Keratinocyte (primary cell): ENCODE measurements around the gene SLC4A5. TPM values are rescaled to one million over a fixed set of nuclear protein-coding genes. Genes with fewer than 3 reads are reported as not detected.

Experiments
- DNase-seq: peaks from one replicate; pipeline ENCODE4 v3.0.0-alpha.2; 2011; ENCODE audit warnings: low read depth, missing footprints, low spot score
- FAIRE-seq: peaks from 2 replicates; lab custom pipeline; 2011; peaks lifted over from hg19 to GRCh38; lab: Jason Lieb, UNC
- H2AFZ ChIP-seq: 2 replicates; pipeline ENCODE4 v1.6.0; 2012; ENCODE audit warnings: low read length, control low read depth, inconsistent platforms; ENCODE audit not compliant: control insufficient read depth
- H3K27ac ChIP-seq: 2 replicates; pipeline ENCODE4 v1.5.1; 2011; ENCODE audit warnings: low read length; ENCODE audit not compliant: control insufficient read depth, insufficient read depth
- H3K27me3 ChIP-seq: 3 replicates; pipeline ENCODE4 v1.6.0; 2011; ENCODE audit warnings: low read length; ENCODE audit not compliant: control insufficient read depth, insufficient read depth; ENCODE audit errors: extremely low read depth
- H3K36me3 ChIP-seq, 2 experiments: 2 replicates in 1 of 2; 3 replicates in 1 of 2; pipeline ENCODE4 v1.5.1; 2011; ENCODE audit warnings: low read length in 2 of 2, mild to moderate bottlenecking in 1 of 2; ENCODE audit not compliant: control insufficient read depth in 2 of 2, insufficient read depth in 2 of 2; ENCODE audit errors: extremely low read depth in 1 of 2
- H3K4me1 ChIP-seq: 3 replicates; pipeline ENCODE4 v1.5.1; 2011; ENCODE audit warnings: low read length; ENCODE audit not compliant: control insufficient read depth, insufficient read depth; ENCODE audit errors: extremely low read depth
- H3K4me2 ChIP-seq: 3 replicates; pipeline ENCODE4 v1.6.0; 2011; ENCODE audit warnings: low read depth, low read length; ENCODE audit not compliant: control insufficient read depth, insufficient read depth; ENCODE audit errors: extremely low read depth
- H3K4me3 ChIP-seq, 3 experiments: fragments of 200-600 bp in 1 of 3; sonication (generic) in 1 of 3; 2 replicates in 2 of 3; 3 replicates in 1 of 3; pipeline ENCODE4 v1.5.1; 2011 to 2016; ENCODE audit warnings: low read length in 3 of 3, mild to moderate bottlenecking in 3 of 3, control low read depth in 2 of 3, inconsistent platforms in 1 of 3, low read depth in 1 of 3, mixed read lengths in 1 of 3, mixed run types in 1 of 3, moderate library complexity in 1 of 3; ENCODE audit not compliant: control insufficient read depth in 2 of 3, insufficient read depth in 2 of 3; ENCODE audit errors: extremely low read depth in 1 of 3
- H3K79me2 ChIP-seq: 2 replicates; pipeline ENCODE4 v1.6.0; 2012; ENCODE audit warnings: low read length; ENCODE audit not compliant: control insufficient read depth, insufficient read depth
- H3K9ac ChIP-seq: 3 replicates; pipeline ENCODE4 v1.6.0; 2011; ENCODE audit warnings: low read length; ENCODE audit not compliant: control insufficient read depth, insufficient read depth; ENCODE audit errors: extremely low read depth
- H3K9me1 ChIP-seq: 3 replicates; pipeline ENCODE4 v1.6.0; 2011; ENCODE audit warnings: low read length; ENCODE audit not compliant: control insufficient read depth, insufficient read depth; ENCODE audit errors: extremely low read depth
- H3K9me3 ChIP-seq: 2 replicates; pipeline ENCODE4 v1.5.1; 2012; ENCODE audit warnings: low read depth, low read length; ENCODE audit not compliant: control insufficient read depth
- H4K20me1 ChIP-seq: 3 replicates; pipeline ENCODE4 v1.6.0; 2011; ENCODE audit warnings: low read length; ENCODE audit not compliant: control insufficient read depth, insufficient read depth; ENCODE audit errors: extremely low read depth
- CTCF ChIP-seq, 3 experiments: IDR thresholded peaks in 1 of 3; conservative IDR thresholded peaks in 1 of 3; optimal IDR thresholded peaks in 1 of 3; 2 replicates in 2 of 3; 3 replicates in 1 of 3; pipeline versions ENCODE3 to v1.5.1; 2011; ENCODE audit warnings: low read length in 3 of 3, mild to moderate bottlenecking in 3 of 3, moderate library complexity in 2 of 3, control low read depth in 1 of 3, inconsistent platforms in 1 of 3; ENCODE audit not compliant: insufficient read depth in 2 of 3; ENCODE audit errors: extremely low read depth in 1 of 3
- EZH2 ChIP-seq: IDR thresholded peaks from one replicate; pipeline ENCODE4 v1.6.1; 2012; ENCODE audit warnings: inconsistent platforms, mild to moderate bottlenecking, low read length, moderate library complexity
- dilution Hi-C: fragments of 300-500 bp; cut with MboI; formaldehyde crosslinking; loops from one replicate; pipeline ENCODE4 v1.7.0; 2020; ENCODE audit warnings: low sequenced_read_pairs; ENCODE audit not compliant: extremely low pct_ligation_motif_present
- polyA plus RNA-seq, 5 experiments: library from polyadenylated mRNA; depleted of rRNA in 3 of 5; stranded (reverse) in 3 of 5; stranded (forward) in 1 of 5; unstranded in 1 of 5; fragments of >200 nt; gene quantifications; 1 replicate in 1 of 5; 2 replicates in 3 of 5; 3 replicates in 1 of 5; pipeline versions ENCODE4 v1.2.1 to v1.2.3, GENCODE V29; 2011 to 2012; ENCODE audit warnings: missing spikeins in 2 of 5, low read depth in 1 of 5, low replicate concordance in 1 of 5

The SLC4A5 gene
- polyA plus RNA-seq, 1 donor (not counting 4 experiments of a cell fraction or from before 2014, with no cell fraction given) = 0.22 TPM

GRCh38 chr2:74292751-74293150 lies 50.5 kb downstream of the SLC4A5 start:
- dilution Hi-C loops = no loop called here
- Histone ChIP-seq H3K27me3 (peaks cover 4% of the 10 kb centered on the region), H3K9me3 (no peaks in the 10 kb centered on the region), H2AFZ (no peak overlapping the region), H3K9me1 (no peaks in the 10 kb centered on the region), H3K79me2 (no peaks in the 10 kb centered on the region), H3K9ac (no peak overlapping the region), H3K4me3 (no peak overlapping the region), H4K20me1 (no peaks in the 10 kb centered on the region), H3K4me2 (no peak overlapping the region), H3K36me3 (no peaks in the 10 kb centered on the region), H3K4me1 (no peaks in the 10 kb centered on the region), H3K27ac (no peak overlapping the region)
- no peak for DNase-seq
- FAIRE-seq = no peak
- TF ChIP-seq CTCF (optimal IDR thresholded peaks at IDR 0.05 in 1 of 3, IDR thresholded peaks at IDR 0.05 in 1 of 3, conservative IDR thresholded peaks at IDR 0.05 in 1 of 3; ENCODE audit: extremely low read depth in 1 of 3, insufficient read depth in 2 of 3, low read length in 3 of 3) (no peak), EZH2 (no peak)

- H2AFZ ChIP-seq = no peak overlapping the region
- H3K9me3 ChIP-seq = no peaks in the 10 kb centered on the region
- H3K27me3 ChIP-seq = peaks cover 4% of the 10 kb centered on the region
- no peak for FAIRE-seq
- no peaks in the 10 kb centered on the region for H3K9me1 ChIP-seq
- no peak overlapping the region for H3K4me3 ChIP-seq
- no peak overlapping the region for H3K4me2 ChIP-seq
- TF ChIP-seq CTCF (optimal IDR thresholded peaks at IDR 0.05 in 1 of 3, IDR thresholded peaks at IDR 0.05 in 1 of 3, conservative IDR thresholded peaks at IDR 0.05 in 1 of 3; ENCODE audit: extremely low read depth in 1 of 3, insufficient read depth in 2 of 3, low read length in 3 of 3) (no peak), EZH2 (no peak)
- dilution Hi-C loops = no loop called here
- no peak overlapping the region for H3K27ac ChIP-seq
- no peaks in the 10 kb centered on the region for H4K20me1 ChIP-seq
- H3K79me2 ChIP-seq = no peaks in the 10 kb centered on the region
- H3K4me1 ChIP-seq = no peaks in the 10 kb centered on the region
- no peak overlapping the region for H3K9ac ChIP-seq
- no peak for DNase-seq
- no peaks in the 10 kb centered on the region for H3K36me3 ChIP-seq
Observed at GRCh38 chr2:74291886-74292621, 51.2 kb downstream of the SLC4A5 start.
